ENCODE data around the gene YTHDC1. TPM values are rescaled to one million over a fixed set of nuclear protein-coding genes. Genes with fewer than 3 reads are reported as not detected.

Gene YTHDC1
- total RNA-seq, 6 experiments from 2014 or later, result 41.3 to 51.8 (median 50.1) TPM

GRCh38 chr4:68316193-68316969 lies 33.5 kb downstream of the YTHDC1 start:
- H3K9me3 Mint-ChIP-seq, result no peaks in the 10 kb centered on the region
- TF ChIP-seq CTCF (IDR thresholded peaks at IDR 0.05), result no peak
- H3K36me3 Mint-ChIP-seq (ENCODE audit: low read depth), result peaks cover 38% of the 10 kb centered on the region
- no peak overlapping the region for H3K4me3 Mint-ChIP-seq
- H3K27ac Mint-ChIP-seq, result no peak overlapping the region
- H3K4me1 Mint-ChIP-seq (ENCODE audit: low read depth), result no peaks in the 10 kb centered on the region
- no peak for DNase-seq
- H3K27me3 Mint-ChIP-seq (ENCODE audit: insufficient read depth), result peaks cover 2% of the 10 kb centered on the region; the same call in 1 of the 2 replicates

GRCh38 chr4:68310651-68311247 lies 39.1 kb downstream of the YTHDC1 start:
- peaks cover 32% of the 10 kb centered on the region for H3K36me3 Mint-ChIP-seq (ENCODE audit: low read depth)
- peaks cover 2% of the 10 kb centered on the region; the same call in 1 of the 2 replicates for H3K27me3 Mint-ChIP-seq (ENCODE audit: insufficient read depth)
- no peak for DNase-seq
- H3K27ac Mint-ChIP-seq, result no peak overlapping the region
- H3K4me3 Mint-ChIP-seq, result no peak overlapping the region
- H3K9me3 Mint-ChIP-seq, result no peaks in the 10 kb centered on the region
- H3K4me1 Mint-ChIP-seq (ENCODE audit: low read depth), result no peaks in the 10 kb centered on the region
- TF ChIP-seq CTCF (IDR thresholded peaks at IDR 0.05), result no peak

- H3K27ac Mint-ChIP-seq, result no peak overlapping the region
- no peak overlapping the region for H3K4me3 Mint-ChIP-seq
- no peaks in the 10 kb centered on the region for H3K36me3 Mint-ChIP-seq (ENCODE audit: low read depth)
- no peak for TF ChIP-seq CTCF (IDR thresholded peaks at IDR 0.05)
- no peak for DNase-seq
- H3K9me3 Mint-ChIP-seq, result no peaks in the 10 kb centered on the region
- H3K27me3 Mint-ChIP-seq (ENCODE audit: insufficient read depth), result no peaks in the 10 kb centered on the region; the same call in none of the 2 replicates
- no peaks in the 10 kb centered on the region for H3K4me1 Mint-ChIP-seq (ENCODE audit: low read depth)
Observed at GRCh38 chr4:68304731-68305130, 45.2 kb downstream of the YTHDC1 start.

- Mint-ChIP-seq H3K36me3 (ENCODE audit: low read depth) (no peaks in the 10 kb centered on the region), H3K4me3 (no peak overlapping the region), H3K9me3 (no peaks in the 10 kb centered on the region), H3K27me3 (ENCODE audit: insufficient read depth) (peaks cover 3% of the 10 kb centered on the region), H3K27ac (no peak overlapping the region), H3K4me1 (ENCODE audit: low read depth) (no peaks in the 10 kb centered on the region)
- DNase-seq, result no peak
- TF ChIP-seq CTCF (IDR thresholded peaks at IDR 0.05), result no peak
Observed at GRCh38 chr4:68299492-68300457, 50.1 kb downstream of the YTHDC1 start.

- no peak for DNase-seq
- Mint-ChIP-seq H3K4me3 (no peak overlapping the region), H3K4me1 (ENCODE audit: low read depth) (no peaks in the 10 kb centered on the region), H3K9me3 (no peaks in the 10 kb centered on the region), H3K36me3 (ENCODE audit: low read depth) (no peaks in the 10 kb centered on the region), H3K27me3 (ENCODE audit: insufficient read depth) (peaks cover 3% of the 10 kb centered on the region; the same call in 1 of the 2 replicates), H3K27ac (no peak overlapping the region)
- TF ChIP-seq CTCF (IDR thresholded peaks at IDR 0.05), result no peak
Observed at GRCh38 chr4:68297137-68297536, 52.8 kb downstream of the YTHDC1 start.
